ENCODE results near the gene GATM. TPM values are rescaled to one million over a fixed set of nuclear protein-coding genes. Genes with fewer than 3 reads are reported as not detected.

The GATM gene
- total RNA-seq, 2 donors from 2014 or later: 1,064 to 1,447 TPM

DNA sequence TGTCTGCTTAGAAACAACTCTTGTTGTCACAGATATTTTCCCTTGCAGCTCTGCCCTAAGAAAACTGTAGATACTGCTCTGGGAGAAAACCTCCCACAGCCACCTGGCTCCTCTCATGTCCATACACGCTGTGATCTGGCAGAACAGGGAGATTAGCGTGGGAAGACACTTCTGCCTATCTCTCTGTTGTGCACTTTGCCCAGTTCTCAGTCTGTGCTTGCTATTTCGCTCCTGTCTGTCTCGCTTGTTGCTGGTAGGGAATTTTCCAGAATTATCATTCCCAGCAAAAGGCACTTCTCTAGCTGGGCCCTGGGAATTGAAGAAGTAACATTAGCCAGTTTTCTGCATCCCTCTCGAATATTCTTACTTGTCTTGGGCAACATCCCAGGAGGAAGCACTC is 8.1 kb upstream of the GATM start:
- ATAC-seq: peak; percentile 78
- H3K27ac ChIP-seq: peak overlapping the region; percentile 49 to 94 (median 70)
- TF ChIP-seq POLR2A (IDR thresholded peaks at IDR 0.05): peak in 1 of 3 donors; percentile 29
- TF ChIP-seq CTCF (IDR thresholded peaks at IDR 0.05): no peak
- no peak overlapping the region for H3K4me3 ChIP-seq
- intact Hi-C loops (cut with DNase I): no loop called here
- H3K9me3 ChIP-seq: no peaks in the 10 kb centered on the region
- H3K27me3 ChIP-seq: no peaks in the 10 kb centered on the region
- WGBS, 2 donors: 19% methylated on average over 5 of the region's 5 CpGs
- H3K4me1 ChIP-seq: peaks cover 95% of the 10 kb centered on the region
- DNase-seq: peak; percentile 81 to 92 (median 85)
- no peaks in the 10 kb centered on the region for H3K36me3 ChIP-seq (replicated peaks in 1 of 2; ENCODE audit: insufficient read depth in 1 of 2, low read depth in 2 of 2)

- ATAC-seq (no peak), DNase-seq (no peak)
- intact Hi-C loops (cut with DNase I): no loop called here
- no peak overlapping the region for H3K4me3 ChIP-seq
- 27 to 30% methylated on average over 1 of the region's 1 CpG for WGBS, 2 donors
- H3K4me1 ChIP-seq: peaks cover 95% of the 10 kb centered on the region
- TF ChIP-seq POLR2A (IDR thresholded peaks at IDR 0.05) (no peak), CTCF (IDR thresholded peaks at IDR 0.05) (no peak)
- no peaks in the 10 kb centered on the region for H3K27me3 ChIP-seq
- H3K9me3 ChIP-seq: no peaks in the 10 kb centered on the region
- H3K36me3 ChIP-seq (replicated peaks in 1 of 2; ENCODE audit: insufficient read depth in 1 of 2, low read depth in 2 of 2): no peaks in the 10 kb centered on the region
- H3K27ac ChIP-seq: peak overlapping the region; percentile 49 to 94 (median 70)
Observed at GRCh38 chr15:45385590-45385989, 7.2 kb upstream of the GATM start.

DNA sequence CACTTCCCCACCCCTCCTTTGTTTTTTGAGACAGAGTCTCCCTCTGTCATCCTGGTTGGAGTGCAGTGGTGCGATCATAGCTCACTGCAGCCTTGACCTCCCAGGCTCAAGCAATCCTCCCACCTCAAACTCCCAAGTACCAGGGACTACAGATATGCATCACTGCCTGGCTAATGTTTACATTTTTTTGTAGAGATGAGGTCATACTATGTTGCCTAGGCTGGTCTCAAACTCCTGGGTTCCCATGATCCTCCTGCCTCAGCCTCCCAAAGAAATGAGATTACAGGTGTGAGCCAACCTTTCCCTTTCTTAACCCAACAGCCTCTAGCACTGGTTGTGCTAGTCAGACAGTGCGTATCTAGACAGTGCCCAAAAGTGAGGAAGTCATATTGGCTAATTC is 6.4 kb upstream of the GATM start:
- ATAC-seq (no peak), DNase-seq (no peak)
- H3K27me3 ChIP-seq: no peaks in the 10 kb centered on the region
- H3K4me3 ChIP-seq: no peak overlapping the region
- H3K27ac ChIP-seq: peak overlapping the region; percentile 27 to 94 (median 70)
- whole genome bisulfite sequencing, 2 donors: 81 to 84% methylated on average over 2 of the region's 2 CpGs
- peaks cover 94% of the 10 kb centered on the region for H3K4me1 ChIP-seq
- H3K36me3 ChIP-seq (replicated peaks in 1 of 2; ENCODE audit: insufficient read depth in 1 of 2, low read depth in 2 of 2): no peaks in the 10 kb centered on the region
- intact Hi-C loops (cut with DNase I): no loop called here
- TF ChIP-seq POLR2A (IDR thresholded peaks at IDR 0.05) (no peak), CTCF (IDR thresholded peaks at IDR 0.05) (no peak)
- H3K9me3 ChIP-seq: no peaks in the 10 kb centered on the region

DNA sequence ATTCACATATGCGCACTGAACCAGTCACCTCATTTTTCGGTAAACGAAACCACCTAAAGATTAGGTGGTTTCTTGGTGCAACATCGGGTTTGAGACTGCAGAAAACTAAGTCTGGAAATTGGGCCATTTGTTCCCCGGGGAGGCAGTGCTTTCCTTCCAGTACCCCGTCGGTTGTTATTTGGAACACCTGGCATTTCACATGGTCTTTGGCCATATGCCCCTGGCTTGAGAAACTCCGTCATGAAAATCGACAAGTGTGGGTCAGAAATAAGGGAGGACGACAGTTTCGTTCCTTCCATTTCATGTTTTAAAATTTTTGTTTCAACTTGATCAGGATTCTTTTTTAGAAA is 544 bp upstream of the GATM start:
- H3K4me3 ChIP-seq: peak overlapping the region; percentile 64 to 97
- DNase-seq (peak; percentile 87 to 94 (median 90)), ATAC-seq (peak; percentile 76)
- peaks cover 0 to 3% of the 10 kb centered on the region in 2 donors for H3K36me3 ChIP-seq (replicated peaks in 1 of 2; ENCODE audit: insufficient read depth in 1 of 2, low read depth in 2 of 2)
- H3K9me3 ChIP-seq: no peaks in the 10 kb centered on the region
- WGBS, 2 donors: 8 to 9% methylated on average over 11 of the region's 11 CpGs
- H3K27me3 ChIP-seq: no peaks in the 10 kb centered on the region
- TF ChIP-seq POLR2A (IDR thresholded peaks at IDR 0.05) (no peak), CTCF (IDR thresholded peaks at IDR 0.05) (no peak)
- peaks cover 59% of the 10 kb centered on the region for H3K4me1 ChIP-seq
- peak overlapping the region; percentile 88 to 94 (median 93) for H3K27ac ChIP-seq
- intact Hi-C loops (cut with DNase I): no loop called here

DNA sequence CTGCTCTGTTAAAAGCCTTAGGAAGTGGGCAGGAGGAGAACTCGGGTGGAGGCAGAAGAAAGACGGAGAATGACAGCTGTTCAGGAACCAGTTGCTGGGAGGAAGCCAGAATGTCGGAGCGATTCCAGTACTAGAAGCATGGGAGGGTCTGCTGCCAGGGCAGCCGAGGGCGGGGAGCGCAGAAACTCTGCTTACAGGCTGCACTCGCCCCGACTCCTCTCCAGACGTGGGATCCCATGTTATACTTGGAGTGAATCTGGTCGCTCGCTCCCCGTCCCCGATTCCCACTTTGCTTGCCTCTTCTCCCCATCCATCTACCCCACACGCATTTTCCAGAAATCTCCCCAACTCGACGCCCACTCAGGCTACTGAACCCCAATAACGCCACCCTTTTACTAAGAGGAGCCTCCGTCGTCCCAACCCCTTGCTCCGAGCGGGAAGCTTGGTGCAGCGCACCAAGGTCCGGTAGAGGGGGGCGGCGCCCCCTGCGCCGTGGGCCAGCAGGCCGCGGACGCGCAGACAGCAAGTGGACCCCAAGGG is 665 bp downstream of the GATM start:
- H3K27ac ChIP-seq: peak overlapping the region; percentile 88 to 94 (median 93)
- ATAC-seq (peak; percentile 7), DNase-seq (peak; percentile 67 to 74 (median 69))
- H3K4me3 ChIP-seq: peak overlapping the region; percentile 64 to 97
- no peaks in the 10 kb centered on the region for H3K27me3 ChIP-seq
- H3K4me1 ChIP-seq: peaks cover 52% of the 10 kb centered on the region
- H3K9me3 ChIP-seq: no peaks in the 10 kb centered on the region
- 0 to 1% methylated on average over 23 to 32 of the region's 32 CpGs for WGBS, 2 donors
- intact Hi-C loops (cut with DNase I): no loop called here
- TF ChIP-seq CTCF (IDR thresholded peaks at IDR 0.05): no peak
- no peak for TF ChIP-seq POLR2A (IDR thresholded peaks at IDR 0.05)
- H3K36me3 ChIP-seq (replicated peaks in 1 of 2; ENCODE audit: insufficient read depth in 1 of 2, low read depth in 2 of 2): peaks cover 0 to 3% of the 10 kb centered on the region in 2 donors
